GM21360 (cell line): Measurements from ENCODE around the gene TBC1D10A.

Source experiments
- ATAC-seq: cut with Tn5 transposase; IDR thresholded peaks from one replicate; pipeline ENCODE4 v1.9.1; 2021; ENCODE audit warnings: mild to moderate bottlenecking, moderate library complexity; ENCODE audit not compliant: unreplicated experiment

TBC1D10A gene

DNA sequence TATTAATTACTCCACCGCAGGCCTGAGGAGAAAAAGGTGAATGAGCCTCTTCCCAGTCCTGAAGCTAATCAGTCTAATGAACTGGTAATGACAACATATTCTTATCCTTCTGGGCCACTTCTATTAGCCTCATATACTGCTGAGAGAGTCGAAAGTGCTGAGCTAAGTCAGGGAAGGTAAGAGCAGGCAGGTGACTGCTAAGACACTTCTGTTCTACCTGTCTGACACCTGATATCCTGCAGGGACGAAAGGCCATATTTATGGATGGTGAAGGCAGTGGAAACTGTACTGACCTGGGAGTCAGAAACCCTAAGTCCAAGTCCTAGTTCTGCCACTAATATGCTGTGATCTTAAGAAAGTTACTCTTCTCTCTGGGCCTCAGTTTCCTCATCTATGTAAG lies 3.5 kb downstream of the TBC1D10A start:
- no peak for ATAC-seq

GRCh38 chr22:30321461-30321860 lies 5.3 kb downstream of the TBC1D10A start:
- ATAC-seq = no peak

GRCh38 chr22:30320021-30320556 lies 6.7 kb downstream of the TBC1D10A start:
- no peak for ATAC-seq

GRCh38 chr22:30318799-30319419 lies 7.8 kb downstream of the TBC1D10A start:
- ATAC-seq = no peak

DNA sequence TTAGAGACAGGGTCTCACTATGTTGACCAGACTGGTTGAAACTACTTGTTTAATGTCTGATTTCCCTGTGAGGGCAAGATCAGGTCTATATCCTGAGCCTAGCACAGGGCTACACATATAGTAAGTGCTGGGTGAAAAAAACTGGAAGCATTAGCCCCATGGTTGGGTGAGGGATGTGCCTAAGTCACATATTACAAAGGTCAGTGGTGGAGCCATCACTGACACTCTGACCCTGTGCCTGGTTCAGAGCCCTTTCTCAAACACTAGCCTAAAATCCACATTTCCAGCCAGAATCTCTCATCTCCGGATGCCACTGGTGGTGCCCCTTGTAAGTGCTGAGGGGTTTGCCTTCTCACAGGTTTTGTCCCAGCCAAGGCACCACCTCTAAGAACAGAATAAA lies 9.0 kb downstream of the TBC1D10A start:
- ATAC-seq = no peak

GRCh38 chr22:30315962-30316576 lies 10.7 kb downstream of the TBC1D10A start:
- no peak for ATAC-seq

GRCh38 chr22:30314915-30315314 lies 11.8 kb downstream of the TBC1D10A start:
- ATAC-seq = peak; percentile 42

DNA sequence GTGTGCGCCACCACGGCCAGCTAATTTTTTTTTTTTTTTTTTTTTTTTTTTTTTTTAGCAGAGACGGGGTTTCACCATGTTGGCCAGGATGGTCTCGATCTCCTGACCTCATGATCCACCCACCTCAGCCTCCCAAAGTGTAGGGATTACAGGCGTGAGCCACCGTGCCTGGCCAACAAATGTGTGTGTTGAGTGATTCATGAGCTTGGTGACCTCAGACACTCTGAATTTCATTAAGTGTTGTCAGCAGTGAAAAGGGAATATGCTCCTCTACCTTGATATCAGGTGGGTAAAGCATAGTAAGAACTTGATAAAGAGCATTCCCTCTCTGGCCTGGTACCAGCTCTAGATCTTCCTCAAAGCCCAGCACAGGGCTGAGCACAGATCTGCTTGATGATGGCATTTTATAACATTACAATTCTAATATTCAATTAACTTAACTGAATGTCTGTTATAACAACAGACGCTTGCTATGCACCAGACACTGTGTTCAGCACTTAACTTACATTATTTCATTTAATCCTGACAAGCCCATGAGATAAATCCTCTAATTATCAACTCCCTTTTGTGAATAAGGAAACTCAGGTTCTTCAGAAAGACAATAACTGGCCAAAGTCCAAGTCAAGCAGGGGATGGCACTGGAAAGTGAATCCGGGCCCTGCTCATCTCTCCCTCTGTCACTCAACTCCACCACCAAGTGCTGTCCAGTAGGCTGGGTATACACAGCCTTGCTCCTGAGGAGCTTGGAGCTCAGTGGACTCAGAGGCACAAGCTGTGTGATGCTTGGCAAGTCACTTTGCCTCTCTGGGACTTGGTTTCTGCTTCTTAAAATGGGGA lies 13.0 kb downstream of the TBC1D10A start:
- no peak for ATAC-seq

GRCh38 chr22:30312053-30312452 lies 14.7 kb downstream of the TBC1D10A start:
- no peak for ATAC-seq

DNA sequence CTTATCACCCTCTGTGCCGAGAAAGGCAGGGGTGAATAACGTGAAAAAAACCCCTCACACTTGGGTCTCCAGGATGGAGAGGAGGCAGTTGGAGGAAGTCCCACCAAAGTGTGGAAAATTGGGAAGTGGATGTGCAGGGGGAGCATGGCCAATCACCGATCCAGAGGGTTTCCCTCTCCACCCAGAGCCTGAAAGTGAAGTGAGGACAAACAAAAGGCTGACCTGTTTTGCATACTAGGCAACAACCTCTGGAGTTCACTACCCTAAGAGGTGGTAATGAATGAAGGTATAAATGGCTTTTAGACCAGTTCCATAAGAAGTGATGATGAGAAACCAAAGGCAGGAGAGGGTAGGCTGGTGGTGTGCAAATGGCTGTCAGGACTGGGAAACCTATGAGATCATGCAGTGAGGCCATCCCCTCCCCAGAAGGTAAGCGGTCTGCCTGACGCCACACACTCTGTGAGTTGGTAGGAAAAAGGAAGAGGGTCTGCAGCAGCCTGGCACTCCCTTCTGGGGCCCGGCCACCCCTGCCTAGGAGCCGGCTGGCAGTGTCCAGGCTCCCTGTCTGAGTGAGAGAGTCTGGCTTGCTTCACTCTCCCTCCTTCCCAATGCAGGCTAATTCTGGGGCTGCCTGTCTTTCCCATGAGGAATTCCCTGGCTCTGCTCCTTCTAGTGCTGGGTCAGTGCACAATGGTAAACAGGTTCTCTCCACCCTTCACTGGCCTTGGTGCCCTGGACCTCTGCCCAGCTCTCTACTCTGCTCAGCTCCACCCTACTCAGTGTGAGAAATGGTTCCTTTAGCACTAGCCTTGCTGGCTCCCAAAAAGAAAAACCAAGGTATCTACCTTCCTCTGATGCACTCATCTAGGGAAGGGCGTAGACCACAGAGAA lies 15.6 kb downstream of the TBC1D10A start:
- no peak for ATAC-seq

DNA sequence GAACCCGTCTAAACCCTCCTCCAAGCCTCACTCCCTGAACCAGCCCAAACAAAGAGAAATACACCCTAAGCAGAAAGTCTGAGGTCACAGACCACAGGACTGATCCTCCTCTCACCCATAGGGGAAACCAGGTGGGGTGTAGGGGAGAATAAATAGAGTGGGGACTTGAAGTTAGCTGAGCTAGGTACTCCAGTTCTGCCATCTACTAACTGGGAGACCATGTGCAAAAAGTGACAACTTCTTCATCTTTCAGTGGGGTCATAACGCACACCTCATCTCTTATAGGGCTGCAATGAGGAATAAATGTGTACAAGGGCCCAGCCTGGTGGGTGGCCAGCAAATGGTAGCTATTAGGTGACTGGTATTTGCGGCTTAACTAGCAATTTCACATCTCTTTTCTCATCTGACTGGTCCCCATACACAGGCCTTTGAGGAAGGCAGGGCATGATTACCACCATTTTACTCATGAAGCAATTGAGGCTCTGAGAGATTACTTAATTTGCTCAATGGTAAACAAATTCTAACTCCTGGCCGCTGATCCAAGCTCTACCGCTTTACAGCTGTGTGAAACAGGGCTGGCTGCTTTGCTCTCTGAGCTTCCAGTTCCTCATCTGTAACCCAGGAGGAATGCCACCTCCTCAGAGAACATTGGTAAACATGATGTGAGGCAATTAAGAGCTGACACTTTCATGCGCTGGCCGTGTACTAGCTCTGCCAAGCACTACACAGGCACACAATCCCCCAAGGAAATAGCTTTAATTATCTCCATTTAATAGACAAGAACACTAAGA lies 16.6 kb downstream of the TBC1D10A start:
- ATAC-seq = no peak

DNA sequence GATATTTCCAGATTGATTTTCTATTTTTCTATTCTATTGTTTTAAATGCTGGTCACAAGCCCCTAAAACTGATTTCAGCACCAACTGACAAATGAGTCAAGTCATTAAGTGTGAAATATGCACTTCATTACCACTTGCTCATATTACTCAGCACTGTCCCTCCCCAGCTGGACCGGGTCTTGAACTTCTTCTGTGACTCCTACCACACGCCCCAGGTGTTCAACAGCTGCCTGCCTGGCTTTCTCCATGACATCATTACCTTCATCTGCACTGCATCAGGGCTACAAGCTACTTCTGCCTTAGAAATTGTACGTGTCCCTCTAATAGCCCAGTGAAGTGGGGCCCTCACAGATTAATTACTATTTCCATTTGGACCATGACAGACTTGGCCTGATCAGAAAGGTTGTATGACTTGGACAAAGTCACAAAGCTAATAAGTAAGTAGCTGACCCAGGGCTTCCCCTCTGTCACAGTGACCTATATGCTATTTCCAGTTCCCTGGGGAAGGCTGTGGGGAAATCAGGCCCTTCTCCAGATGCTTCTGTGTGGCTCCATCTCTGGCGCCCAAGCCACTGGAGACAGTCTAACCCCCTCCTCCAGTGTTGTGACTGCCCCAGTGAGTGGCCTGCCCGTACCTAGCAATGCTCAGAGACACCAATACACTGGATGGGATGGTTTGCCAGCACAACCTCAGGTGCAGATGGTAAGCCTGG lies 18.1 kb downstream of the TBC1D10A start:
- ATAC-seq = no peak

DNA sequence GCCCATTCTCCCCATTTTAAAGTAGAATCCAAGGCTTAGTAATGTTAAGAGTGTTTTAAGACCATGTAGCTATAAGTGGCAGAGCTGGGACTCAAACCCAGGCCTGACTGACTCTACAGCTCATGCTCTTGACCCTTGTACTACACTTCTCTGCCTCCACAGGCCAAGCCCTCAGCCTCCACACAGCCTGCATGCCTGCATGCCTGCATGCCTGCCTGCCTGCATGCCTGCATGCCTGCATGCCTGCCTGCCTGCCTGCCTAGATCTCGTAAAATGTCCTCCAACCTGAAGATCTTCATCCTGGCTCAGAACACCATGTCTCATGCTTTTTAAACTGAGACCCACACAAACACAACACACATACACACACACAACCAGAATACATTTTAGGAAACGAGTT lies 18.6 kb downstream of the TBC1D10A start:
- ATAC-seq = no peak

DNA sequence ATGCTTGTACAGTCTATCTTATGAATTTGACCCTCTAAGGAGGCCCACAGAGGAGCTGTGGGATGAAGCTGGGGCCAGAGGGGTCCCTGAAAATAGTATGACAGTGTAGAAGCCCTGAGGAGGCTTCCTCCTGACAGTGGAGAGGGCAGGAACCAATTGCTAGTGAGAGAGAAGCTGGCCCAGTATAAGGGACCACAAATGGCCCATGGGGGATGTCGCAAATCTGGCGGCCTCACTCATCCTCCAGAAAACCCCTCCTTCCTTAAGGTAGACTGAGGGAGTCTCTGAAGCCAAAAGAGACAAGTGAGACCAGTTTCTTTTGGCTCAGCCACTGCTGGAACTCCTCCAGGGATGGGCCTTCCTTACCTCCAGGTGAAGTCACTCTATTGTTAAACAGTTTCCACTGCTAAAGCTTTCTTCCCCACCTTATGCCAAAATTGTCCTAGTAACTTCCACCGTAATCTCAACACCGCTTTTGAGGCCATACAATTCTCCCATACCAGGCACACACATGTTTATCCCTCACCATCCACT lies 19.6 kb downstream of the TBC1D10A start:
- no peak for ATAC-seq

DNA sequence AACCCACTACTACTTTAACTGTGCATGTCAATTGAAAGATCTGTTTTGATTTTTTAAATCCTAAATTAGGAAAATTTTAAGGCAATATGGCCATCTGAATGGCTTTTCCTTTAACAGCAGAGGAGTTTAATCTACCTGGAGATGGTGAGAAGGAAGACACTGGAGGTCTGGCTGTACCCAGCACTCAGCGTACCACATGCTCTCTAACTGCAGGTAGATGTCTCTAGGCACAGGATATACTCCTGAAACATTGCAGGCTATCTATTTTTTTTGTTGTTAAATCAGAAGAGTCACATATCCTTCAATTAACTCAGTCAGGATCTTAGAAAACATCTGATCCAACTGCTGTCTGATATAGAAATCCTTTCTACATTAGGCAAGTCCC lies 20.1 kb downstream of the TBC1D10A start:
- ATAC-seq = no peak

- ATAC-seq = no peak
These were observed 20.7 kb downstream of the TBC1D10A start for GRCh38 chr22:30305906-30306626.

- no peak for ATAC-seq
These were observed 21.2 kb downstream of the TBC1D10A start for GRCh38 chr22:30305519-30305905.

DNA sequence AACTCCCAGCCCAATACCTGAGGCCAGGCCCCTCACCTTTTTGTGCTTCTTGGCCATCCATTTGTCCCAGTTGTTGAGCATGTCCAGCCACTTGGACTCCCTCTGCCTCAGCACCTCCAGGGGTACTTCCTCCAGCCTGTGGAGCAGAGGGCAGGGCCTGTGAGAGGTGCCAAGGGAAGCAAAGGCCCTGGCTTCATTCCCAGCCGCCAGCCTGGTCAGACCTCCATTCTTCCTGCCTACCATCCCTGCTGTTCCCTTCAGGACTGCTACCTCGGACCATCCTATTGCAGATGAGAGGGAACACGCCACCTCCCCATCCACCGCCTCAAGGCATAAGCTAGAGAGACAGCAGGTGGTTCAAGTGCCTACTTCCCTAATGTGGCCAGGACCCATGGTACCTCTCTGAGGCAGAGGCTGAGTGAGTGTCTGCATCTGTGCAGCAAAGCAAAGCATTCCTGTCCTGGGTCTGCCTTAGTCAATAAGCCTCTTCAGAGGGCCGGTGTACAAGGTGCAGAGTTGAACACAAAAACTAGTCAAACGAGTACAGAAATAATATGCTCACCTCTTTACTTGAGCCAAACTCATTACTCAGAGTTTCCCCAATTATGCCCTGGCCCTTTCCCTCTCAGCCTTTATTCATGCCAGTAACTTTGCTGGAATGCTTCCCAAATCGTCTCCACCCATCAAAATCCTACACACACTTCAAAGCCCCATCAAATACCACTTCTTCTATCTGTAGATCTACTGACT lies 22.1 kb downstream of the TBC1D10A start:
- no peak for ATAC-seq
